SKM-1 treated with dmso at 0.1 percent for 144 hours (cell line): Measurements from ENCODE around the gene SLC26A3.
"Not testable (repeated sequence)": the region's sequence is repeated elsewhere in the genome, so short reads cannot be mapped to it uniquely, and the experiment has no call there.

Source experiments
- DNase-seq: peaks from one replicate; lab custom pipeline; 2025; ENCODE audit not compliant: unreplicated experiment; lab: John Stamatoyannopoulos, UW

Gene SLC26A3

DNA sequence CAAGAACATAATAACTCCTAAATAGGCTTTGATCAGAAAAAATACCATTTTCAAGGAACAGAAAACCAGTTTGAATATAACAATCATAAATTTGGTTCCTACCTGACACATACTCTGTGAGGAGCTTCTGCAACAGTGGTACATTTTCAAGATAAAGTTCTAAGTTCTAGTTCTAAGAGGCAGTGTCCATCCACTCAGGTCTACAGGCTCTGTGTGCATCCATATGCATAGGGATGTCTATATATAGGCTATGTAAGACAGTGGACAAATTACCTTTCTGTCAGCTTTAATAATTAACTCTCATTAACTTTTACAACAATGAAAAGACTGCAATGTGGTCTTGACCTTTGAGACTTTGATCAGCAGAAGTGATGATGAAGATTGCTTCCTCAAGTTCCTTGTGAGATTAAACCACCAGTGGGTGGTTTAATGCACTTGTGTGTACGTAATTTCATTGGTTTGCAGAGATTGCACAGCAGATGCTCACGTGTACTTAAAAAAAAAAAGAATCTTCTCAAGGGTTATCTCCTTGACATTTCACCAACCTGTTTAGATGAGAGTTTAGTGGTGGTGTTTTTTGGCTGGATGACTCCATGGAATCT is at the start of gene SLC26A3:
TSS of gene SLC26A3 (minus strand) at position 215 of the 602 bp plus-strand sequence. CDS start 8,714 bp downstream, outside the sequence.
- DNase-seq = no peak

DNA sequence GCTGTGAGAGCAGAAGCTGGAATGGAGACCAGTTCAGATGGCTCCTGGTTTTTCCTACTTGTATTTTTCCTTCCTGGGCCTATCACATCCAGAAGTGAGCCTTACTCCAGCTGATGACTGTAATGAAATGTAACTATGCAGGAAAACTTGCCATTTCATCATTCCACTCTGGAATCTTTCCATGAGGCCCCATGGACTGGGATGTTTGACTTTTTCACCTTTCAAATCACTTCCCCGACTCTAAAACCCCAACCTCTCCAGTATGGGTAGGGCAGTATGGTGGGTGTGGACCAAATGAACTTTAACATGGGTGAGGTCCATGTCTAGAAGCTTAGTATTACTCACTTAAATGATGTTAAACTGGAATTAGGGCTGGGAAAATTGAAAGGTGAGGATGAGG is 47.6 kb upstream of the SLC26A3 start:
- DNase-seq = no peak

- DNase-seq = no peak
Observed at GRCh38 chr7:107850216-107850615, 47.2 kb upstream of the SLC26A3 start.

DNA sequence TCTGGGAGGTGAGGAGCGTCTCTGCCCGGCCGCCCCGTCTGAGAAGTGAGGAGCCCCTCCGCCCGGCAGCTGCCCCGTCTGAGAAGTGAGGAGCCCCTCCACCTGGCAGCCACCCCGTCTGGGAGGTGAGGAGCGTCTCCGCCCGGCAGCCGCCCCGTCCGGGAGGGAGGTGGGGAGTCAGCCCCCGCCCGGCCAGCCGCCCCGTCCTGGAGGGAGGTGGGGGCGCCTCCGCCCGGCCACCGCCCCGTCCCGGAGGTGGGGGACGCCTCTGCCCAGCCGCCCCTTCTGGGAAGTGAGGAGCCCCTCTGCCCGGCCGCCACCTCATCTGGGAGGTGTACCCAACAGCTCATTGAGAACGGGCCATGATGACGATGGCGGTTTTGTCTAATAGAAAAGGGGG is 45.2 kb upstream of the SLC26A3 start:
- not testable (repeated sequence) for DNase-seq

DNA sequence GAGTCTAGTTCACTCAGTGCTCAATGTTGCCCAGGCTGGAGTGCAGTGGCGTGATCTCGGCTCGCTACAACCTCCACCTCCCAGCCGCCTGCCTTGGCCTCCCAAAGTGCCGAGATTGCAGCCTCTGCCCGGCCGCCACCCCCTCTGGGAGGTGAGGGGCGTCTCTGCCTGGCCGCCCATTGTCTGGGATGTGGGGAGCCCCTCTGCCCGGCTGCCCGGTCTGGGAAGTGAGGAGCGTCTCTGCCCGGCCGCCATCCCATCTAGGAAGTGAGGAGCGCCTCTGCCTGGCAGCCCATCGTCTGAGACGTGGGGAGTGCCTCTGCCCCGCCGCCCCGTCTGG is 44.8 kb upstream of the SLC26A3 start:
- not testable (repeated sequence) for DNase-seq

GRCh38 chr7:107847168-107847835 is 44.3 kb upstream of the SLC26A3 start:
- no peak for DNase-seq

DNA sequence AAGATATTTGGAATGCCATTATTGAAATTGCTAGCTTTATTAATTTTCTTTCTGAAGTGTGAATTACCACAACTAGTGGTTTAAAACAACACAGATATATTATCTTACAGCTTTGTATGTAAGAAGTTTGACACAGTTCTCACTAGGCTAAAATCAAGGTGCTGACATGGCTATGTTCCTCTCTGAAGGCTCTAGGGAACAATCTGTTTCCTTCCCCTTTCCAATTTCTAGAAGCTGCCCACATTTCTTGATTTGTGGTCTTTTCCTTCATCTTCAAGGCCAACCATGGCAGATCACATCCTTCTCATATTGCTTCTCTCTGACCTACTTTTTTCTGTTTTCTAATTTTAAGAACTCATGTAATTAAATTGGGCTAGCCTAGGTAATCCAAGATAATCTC is 43.3 kb upstream of the SLC26A3 start:
- peak; percentile 47 for DNase-seq

DNA sequence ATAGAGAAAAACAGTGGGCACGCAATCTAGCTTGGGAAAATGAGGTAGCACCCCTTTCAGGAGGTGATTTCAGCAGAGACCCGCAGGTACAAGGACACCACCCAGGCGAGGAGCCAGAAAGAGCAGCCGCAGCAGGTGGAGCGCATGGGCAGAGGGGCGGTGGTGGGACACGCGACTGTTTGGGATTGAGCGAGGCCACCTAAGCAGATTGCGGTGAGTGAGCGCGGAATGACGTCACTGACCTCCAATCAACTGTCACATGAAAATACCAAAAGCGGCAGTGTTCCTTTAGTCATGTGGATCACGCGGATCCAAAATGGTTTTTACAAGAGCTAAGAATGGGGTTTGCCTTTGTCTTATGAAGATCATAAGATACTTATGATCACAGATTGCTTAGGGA is 40.2 kb upstream of the SLC26A3 start:
- no peak for DNase-seq

DNA sequence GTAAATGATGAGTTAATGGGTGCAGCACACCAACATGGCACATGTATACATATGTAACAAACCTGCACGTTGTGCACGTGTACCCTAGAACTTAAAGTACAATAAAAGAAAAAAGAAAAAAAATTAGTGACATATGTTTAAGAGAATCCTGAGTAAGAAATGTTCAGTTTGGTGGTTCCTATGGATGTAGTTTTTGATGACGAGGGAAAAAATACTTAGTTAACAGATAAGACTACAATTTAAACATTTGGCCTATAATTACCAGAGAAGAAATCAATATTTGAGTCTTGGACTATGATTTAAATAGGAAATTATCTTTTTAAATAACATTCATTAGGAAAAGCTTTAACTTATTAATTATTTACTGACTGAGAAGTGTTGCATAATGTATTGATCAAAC is 39.2 kb upstream of the SLC26A3 start:
- DNase-seq = no peak

DNA sequence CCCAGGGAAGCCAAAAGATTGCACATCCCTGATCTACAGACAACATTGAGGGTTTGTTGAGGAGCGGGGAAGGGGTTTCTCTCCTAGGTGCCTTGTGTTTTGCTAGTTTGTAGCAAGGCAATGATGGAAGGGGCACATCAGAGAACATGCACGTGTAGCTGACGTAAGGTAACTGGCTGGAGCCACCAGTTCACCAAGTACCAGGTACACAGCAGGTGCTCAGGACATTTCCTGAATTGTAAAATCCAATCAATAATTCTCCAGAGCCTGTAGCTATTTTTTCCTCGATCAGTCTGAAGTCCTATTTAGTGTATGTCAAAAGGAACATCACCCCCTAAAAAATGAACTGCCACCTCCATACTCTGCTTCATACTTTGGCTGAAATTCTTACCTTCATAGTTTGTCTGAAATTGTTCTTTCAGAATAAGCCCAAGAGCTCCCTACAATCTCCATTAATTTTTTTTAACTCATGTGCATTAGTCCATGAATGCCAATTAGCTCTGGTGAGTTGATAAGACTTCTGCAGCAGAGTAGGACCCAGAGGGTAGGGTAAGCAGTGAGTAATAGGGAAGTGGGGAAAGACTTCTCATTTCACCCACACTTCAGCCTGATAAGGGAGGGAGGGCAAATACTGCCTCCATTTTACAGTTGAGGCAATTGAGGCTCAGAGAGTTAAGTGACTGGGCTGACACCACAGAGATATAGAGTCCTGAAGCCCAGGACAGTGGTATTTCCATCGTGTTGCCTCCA is 36.0 kb upstream of the SLC26A3 start:
- DNase-seq = no peak

GRCh38 chr7:107838024-107838601 is 35.1 kb upstream of the SLC26A3 start:
- DNase-seq = no peak

DNA sequence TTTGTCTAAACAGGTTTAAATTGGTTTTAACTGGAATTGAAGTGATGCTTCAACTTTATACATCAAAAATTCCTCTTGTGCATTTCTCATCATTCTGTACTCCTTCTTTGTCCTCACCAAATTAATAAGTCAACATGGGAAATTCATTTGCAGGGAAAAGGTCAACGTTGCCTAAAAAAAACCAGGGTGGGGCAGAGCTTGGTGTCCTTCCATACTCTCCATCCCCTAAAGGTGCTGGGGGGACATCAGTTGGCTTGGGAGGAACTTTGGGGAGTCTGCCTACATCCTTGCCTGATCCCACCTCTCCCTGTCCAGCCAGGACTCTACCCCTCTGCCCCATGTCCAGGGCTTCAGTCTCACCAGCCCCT is 34.1 kb upstream of the SLC26A3 start:
- no peak for DNase-seq

DNA sequence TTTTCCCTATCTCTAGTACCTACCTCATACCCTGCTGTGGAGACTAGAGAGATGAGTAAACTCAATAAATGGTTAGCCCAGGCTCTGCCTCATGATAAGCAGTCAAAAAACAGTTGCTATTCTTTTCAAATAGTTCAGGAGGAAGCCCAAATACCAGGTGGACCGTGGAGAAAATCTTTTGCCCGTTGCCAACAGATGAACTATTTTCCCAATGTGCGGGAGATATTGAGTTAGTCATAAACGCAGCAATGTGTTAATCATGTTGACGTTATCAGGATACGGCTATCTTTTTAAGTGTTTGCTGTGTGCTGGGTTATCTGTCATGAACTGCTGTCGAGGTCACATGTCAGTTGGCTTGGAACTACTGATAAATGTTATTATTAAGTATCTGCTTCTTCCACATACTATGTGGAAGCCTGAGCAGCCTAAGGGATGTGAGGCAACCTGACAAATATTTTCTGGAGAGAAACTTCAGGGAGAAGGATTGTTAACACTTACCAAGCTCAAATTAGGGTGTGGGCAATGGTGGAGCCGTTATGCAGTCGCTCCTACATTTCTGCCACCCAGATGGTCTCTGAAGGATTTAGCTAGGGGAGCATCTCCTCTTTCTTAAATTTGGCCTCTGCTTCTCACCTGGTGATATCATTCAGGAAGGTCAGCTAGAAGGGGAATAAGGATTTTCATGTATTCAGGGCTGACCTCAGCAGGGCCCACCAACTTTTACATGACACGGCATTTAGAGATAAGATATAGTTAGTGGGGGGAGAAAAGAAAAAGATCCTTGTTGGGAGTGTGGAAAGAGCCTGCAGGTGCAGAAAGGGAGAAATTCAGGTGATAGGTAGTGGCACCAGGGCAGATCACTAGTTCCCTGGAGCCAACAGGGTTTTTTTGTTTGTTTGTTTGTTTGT is 33.5 kb upstream of the SLC26A3 start:
- no peak for DNase-seq

- no peak for DNase-seq
Observed at GRCh38 chr7:107834401-107834800, 31.4 kb upstream of the SLC26A3 start.

DNA sequence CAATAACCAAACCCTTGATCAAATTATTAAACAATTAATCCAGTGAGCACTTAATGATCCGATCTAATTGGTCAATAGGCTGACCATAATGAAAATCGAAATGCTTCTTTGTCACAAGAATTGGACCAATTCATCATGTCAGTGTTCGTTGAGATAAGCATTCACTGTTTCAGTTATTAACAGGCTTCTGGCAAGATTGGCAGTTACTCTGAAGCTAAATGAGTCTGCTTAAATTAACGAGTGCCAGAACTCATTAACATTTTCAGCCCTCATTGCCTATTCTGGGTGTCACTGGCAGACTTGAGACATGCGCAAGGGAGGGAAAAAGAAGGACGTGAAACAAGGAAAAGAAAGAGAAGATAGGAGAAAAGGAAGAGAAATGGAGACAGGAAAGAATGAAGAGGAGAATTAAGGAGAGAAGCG is 30.7 kb upstream of the SLC26A3 start:
- no peak for DNase-seq

DNA sequence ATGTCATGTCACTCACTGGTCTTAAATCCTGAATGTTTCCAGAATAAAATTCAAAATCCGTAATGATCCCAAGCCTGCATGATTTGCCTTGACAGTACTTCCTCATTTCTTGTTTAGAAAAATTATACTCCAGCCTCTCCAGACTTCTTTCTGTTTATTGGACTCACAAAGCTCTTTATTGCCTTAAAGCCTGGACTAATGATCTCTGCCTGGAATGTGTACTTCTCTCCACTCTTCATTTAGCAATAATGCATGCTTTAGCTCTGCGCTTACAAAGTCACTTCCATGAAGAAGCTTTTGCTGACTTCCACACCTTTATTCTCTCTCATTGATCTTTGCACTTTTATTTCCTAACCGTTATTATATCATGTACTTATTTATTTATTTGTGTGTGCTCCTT is 27.4 kb upstream of the SLC26A3 start:
- no peak for DNase-seq

DNA sequence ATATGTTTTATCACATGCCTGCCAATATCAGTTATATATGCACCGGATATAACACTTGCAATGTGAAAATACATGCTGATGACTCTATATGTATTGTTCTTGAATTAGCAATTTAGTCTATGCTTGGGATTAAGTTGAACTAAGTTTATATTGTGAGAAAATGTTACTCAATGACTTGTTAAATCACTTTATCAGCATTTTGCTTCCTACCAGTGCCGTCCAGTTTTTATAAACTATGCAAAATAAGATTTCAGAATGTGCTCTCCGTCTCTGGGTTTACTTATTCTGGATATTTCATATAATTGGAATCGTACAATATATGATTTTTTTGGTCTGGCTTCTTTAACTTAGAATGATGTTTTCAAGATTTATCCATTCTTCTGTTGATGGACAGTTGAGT is 25.5 kb upstream of the SLC26A3 start:
- DNase-seq = no peak

DNA sequence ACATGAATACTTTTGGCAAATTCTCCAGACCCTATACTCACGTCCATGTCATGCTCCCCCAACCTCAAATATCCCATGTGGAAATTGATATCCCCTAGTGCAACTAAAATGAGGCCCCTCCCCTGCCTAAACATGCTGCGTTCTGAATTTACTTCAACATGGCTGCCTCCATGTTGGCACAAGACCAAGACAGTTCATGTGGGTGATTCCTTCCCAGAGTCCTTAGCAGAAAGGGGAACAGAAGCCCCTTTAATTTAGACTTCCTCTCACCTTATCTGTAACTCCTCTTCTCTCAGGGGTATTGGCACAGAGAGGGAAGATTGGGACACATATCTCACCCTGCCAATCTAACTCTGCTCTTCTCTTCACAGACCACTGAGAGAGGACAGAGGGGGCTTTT is 24.5 kb upstream of the SLC26A3 start:
- no peak for DNase-seq

- no peak for DNase-seq
Observed at GRCh38 chr7:107826451-107826850, 23.4 kb upstream of the SLC26A3 start.

- no peak for DNase-seq
Observed at GRCh38 chr7:107824858-107825257, 21.8 kb upstream of the SLC26A3 start.

DNA sequence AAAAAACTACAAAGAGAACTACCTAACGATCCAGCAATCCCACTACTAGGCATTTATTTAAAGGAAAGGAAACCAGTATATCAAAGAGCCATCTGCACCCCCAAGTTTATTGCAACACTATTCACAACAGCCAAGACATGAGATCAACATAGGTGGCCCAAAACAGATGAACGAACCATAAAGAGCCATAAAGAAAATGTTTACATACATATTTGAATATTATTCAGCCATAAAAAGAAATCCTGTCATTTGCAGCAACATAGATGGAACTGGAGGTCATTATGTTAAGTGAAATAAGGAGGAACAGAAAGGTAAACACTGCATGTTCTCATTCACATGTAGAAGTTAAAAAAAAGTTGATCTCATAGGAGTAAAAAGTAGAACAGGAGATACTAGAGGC is 15.6 kb upstream of the SLC26A3 start:
- DNase-seq = no peak
